WTC11 (cell line): ENCODE measurements around the gene EFHD2. TPM values are rescaled to one million over a fixed set of nuclear protein-coding genes. Genes with fewer than 3 reads are reported as not detected.

ENCODE experiments used
- ATAC-seq: fragments of 200-7000 bp; cut with Tn5 transposase; 2 replicates; pipeline ENCODE4 v1.10.0; 2021; ENCODE audit warnings: mild to moderate bottlenecking, moderate library complexity
- CTCF ChIA-PET: fragments of 300-600 bp; sonication (Branson Sonifier 250); formaldehyde crosslinking; loops from one replicate; lab custom pipeline; 2021; ENCODE audit warnings: antibody characterized with exemption; lab: Charles Lee
- POLR2A ChIA-PET: fragments of 350-600 bp; sonication (Branson Sonifier 250); formaldehyde crosslinking; loops from one replicate; lab custom pipeline; 2021; ENCODE audit warnings: antibody characterized with exemption; lab: Charles Lee
- DNase-seq: peaks from one replicate; pipeline ENCODE4 v3.0.0; 2021; ENCODE audit warnings: low spot score
- H3K27ac Mint-ChIP-seq: 2 replicates; pipeline ENCODE4 v1.8.0; 2021; ENCODE audit warnings: mixed read lengths
- H3K27me3 Mint-ChIP-seq: 2 replicates; pipeline ENCODE4 v1.8.0; 2021; ENCODE audit warnings: low read depth, mild to moderate bottlenecking, moderate library complexity, mixed read lengths
- H3K36me3 Mint-ChIP-seq: 2 replicates; pipeline ENCODE4 v1.8.0; 2021; ENCODE audit warnings: mixed read lengths
- H3K4me1 Mint-ChIP-seq: 2 replicates; pipeline ENCODE4 v1.8.0; 2022; ENCODE audit warnings: mixed read lengths
- H3K4me3 Mint-ChIP-seq: 2 replicates; pipeline ENCODE4 v1.8.0; 2021; ENCODE audit warnings: mild to moderate bottlenecking, moderate library complexity, mixed read lengths
- H3K9me3 Mint-ChIP-seq: 2 replicates; pipeline ENCODE4 v1.8.0; 2021; ENCODE audit warnings: mixed read lengths
- ATF1 ChIP-seq: sonication (generic); formaldehyde crosslinking; IDR thresholded peaks from 2 replicates; pipeline ENCODE4 v1.8.1; 2023; ENCODE audit warnings: mild to moderate bottlenecking, moderate library complexity, missing genetic modification reagents
- CBFB ChIP-seq: sonication (generic); formaldehyde crosslinking; IDR thresholded peaks from 2 replicates; pipeline ENCODE4 v1.8.1; 2022; ENCODE audit warnings: mild to moderate bottlenecking, low read depth, missing genetic modification reagents
- EMX1 ChIP-seq: fragments of 250-450 bp; sonication (Bioruptor Pico); IDR thresholded peaks from 2 replicates; pipeline ENCODE4 v1.8.0; 2021; ENCODE audit warnings: mild to moderate bottlenecking
- JAZF1 ChIP-seq: fragments of 250-450 bp; sonication (Bioruptor Pico); IDR thresholded peaks from 2 replicates; pipeline ENCODE4 v1.9.0; 2021; ENCODE audit warnings: moderate library complexity, mild to moderate bottlenecking, inconsistent platforms
- JUN ChIP-seq: sonication (generic); formaldehyde crosslinking; IDR thresholded peaks from 2 replicates; pipeline ENCODE4 v1.8.0; 2023; ENCODE audit warnings: mild to moderate bottlenecking, missing genetic modification reagents
- KAT7 ChIP-seq: sonication (generic); formaldehyde crosslinking; IDR thresholded peaks from 2 replicates; pipeline ENCODE4 v1.8.1; 2023; ENCODE audit warnings: missing genetic modification reagents, mild to moderate bottlenecking, borderline replicate concordance
- MYBL2 ChIP-seq: sonication (generic); formaldehyde crosslinking; IDR thresholded peaks from 2 replicates; pipeline ENCODE4 v1.8.1; 2023; ENCODE audit warnings: mild to moderate bottlenecking, moderate library complexity, missing genetic modification reagents
- NR2C2 ChIP-seq: sonication (generic); formaldehyde crosslinking; IDR thresholded peaks from 2 replicates; pipeline ENCODE4 v1.8.0; 2022; ENCODE audit warnings: mild to moderate bottlenecking, missing genetic modification reagents
- OVOL2 ChIP-seq: fragments of 250-450 bp; sonication (Bioruptor Pico); IDR thresholded peaks from 2 replicates; pipeline ENCODE4 v1.9.0; 2021; ENCODE audit warnings: mild to moderate bottlenecking, borderline replicate concordance
- TEAD1 ChIP-seq: sonication (generic); formaldehyde crosslinking; IDR thresholded peaks from 2 replicates; pipeline ENCODE4 v1.8.0; 2022; ENCODE audit warnings: mild to moderate bottlenecking, missing genetic modification reagents
- ZNF219 ChIP-seq: sonication (generic); formaldehyde crosslinking; IDR thresholded peaks from 2 replicates; pipeline ENCODE4 v1.8.0; 2023; ENCODE audit warnings: missing genetic modification reagents, mild to moderate bottlenecking, borderline replicate concordance
- ZNF416 ChIP-seq: fragments of 250-450 bp; sonication (Bioruptor Pico); IDR thresholded peaks from 2 replicates; pipeline ENCODE4 v1.9.0; 2021; ENCODE audit warnings: mild to moderate bottlenecking, inconsistent platforms
- total RNA-seq: library from RNA; stranded (reverse); gene quantifications from 3 replicates; pipeline ENCODE4 v1.2.3, GENCODE V29; 2021
- TF ChIP-seq, protein P1 (sequence below): sonication (generic); formaldehyde crosslinking; IDR thresholded peaks from 2 replicates; pipeline ENCODE4 v1.8.1; 2022; ENCODE audit warnings: low read depth, missing genetic modification reagents, borderline replicate concordance
- TF ChIP-seq, protein P2 (sequence below): sonication (generic); formaldehyde crosslinking; IDR thresholded peaks from 2 replicates; pipeline ENCODE4 v1.8.1; 2023; ENCODE audit warnings: mild to moderate bottlenecking, missing genetic modification reagents, borderline replicate concordance
- TF ChIP-seq, protein P3 (sequence below): sonication (generic); formaldehyde crosslinking; IDR thresholded peaks from 2 replicates; pipeline ENCODE4 v1.8.1; 2023; ENCODE audit warnings: mild to moderate bottlenecking, missing genetic modification reagents, moderate library complexity
- TF ChIP-seq, protein P4 (sequence below): sonication (generic); formaldehyde crosslinking; IDR thresholded peaks from 2 replicates; pipeline ENCODE4 v1.8.1; 2022; ENCODE audit warnings: missing genetic modification reagents, borderline replicate concordance
- TF ChIP-seq, protein P5 (sequence below): sonication (generic); formaldehyde crosslinking; conservative IDR thresholded peaks from 2 replicates; pipeline ENCODE4 v1.8.1; 2022; ENCODE audit warnings: mild to moderate bottlenecking, missing genetic modification reagents
- TF ChIP-seq, protein P6 (sequence below): sonication (generic); formaldehyde crosslinking; IDR thresholded peaks from 2 replicates; pipeline ENCODE4 v1.8.0; 2022; ENCODE audit warnings: missing genetic modification reagents

EFHD2 gene
- total RNA-seq, 1 experiment from 2014 or later: 23.8 TPM

DNA sequence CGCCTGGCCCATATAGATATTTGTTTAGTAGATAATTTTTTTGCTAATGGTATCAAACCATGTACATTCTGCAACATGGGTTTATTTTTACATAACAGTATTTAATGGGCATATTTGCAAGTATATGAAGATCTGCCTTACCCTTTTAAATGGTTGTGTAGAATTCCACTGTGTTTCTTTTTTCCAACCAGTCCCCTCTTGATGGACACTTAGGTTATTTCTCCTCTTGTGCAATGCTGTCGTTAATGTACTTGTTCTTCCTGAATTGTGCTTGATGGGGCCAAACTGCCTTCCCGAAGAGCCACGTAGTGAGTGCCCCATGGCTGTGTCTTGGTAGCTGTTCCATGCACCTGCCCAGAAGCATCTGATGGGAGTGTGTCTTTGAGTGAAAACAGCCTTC, 39.4 kb upstream of the EFHD2 start (continued):
- TF ChIP-seq, protein P1, sequence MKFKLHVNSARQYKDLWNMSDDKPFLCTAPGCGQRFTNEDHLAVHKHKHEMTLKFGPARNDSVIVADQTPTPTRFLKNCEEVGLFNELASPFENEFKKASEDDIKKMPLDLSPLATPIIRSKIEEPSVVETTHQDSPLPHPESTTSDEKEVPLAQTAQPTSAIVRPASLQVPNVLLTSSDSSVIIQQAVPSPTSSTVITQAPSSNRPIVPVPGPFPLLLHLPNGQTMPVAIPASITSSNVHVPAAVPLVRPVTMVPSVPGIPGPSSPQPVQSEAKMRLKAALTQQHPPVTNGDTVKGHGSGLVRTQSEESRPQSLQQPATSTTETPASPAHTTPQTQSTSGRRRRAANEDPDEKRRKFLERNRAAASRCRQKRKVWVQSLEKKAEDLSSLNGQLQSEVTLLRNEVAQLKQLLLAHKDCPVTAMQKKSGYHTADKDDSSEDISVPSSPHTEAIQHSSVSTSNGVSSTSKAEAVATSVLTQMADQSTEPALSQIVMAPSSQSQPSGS (CRISPR knock-in tag): no peak
- TF ChIP-seq TEAD1 (CRISPR knock-in tag): no peak
- no peak for TF ChIP-seq OVOL2
- TF ChIP-seq, protein P2, sequence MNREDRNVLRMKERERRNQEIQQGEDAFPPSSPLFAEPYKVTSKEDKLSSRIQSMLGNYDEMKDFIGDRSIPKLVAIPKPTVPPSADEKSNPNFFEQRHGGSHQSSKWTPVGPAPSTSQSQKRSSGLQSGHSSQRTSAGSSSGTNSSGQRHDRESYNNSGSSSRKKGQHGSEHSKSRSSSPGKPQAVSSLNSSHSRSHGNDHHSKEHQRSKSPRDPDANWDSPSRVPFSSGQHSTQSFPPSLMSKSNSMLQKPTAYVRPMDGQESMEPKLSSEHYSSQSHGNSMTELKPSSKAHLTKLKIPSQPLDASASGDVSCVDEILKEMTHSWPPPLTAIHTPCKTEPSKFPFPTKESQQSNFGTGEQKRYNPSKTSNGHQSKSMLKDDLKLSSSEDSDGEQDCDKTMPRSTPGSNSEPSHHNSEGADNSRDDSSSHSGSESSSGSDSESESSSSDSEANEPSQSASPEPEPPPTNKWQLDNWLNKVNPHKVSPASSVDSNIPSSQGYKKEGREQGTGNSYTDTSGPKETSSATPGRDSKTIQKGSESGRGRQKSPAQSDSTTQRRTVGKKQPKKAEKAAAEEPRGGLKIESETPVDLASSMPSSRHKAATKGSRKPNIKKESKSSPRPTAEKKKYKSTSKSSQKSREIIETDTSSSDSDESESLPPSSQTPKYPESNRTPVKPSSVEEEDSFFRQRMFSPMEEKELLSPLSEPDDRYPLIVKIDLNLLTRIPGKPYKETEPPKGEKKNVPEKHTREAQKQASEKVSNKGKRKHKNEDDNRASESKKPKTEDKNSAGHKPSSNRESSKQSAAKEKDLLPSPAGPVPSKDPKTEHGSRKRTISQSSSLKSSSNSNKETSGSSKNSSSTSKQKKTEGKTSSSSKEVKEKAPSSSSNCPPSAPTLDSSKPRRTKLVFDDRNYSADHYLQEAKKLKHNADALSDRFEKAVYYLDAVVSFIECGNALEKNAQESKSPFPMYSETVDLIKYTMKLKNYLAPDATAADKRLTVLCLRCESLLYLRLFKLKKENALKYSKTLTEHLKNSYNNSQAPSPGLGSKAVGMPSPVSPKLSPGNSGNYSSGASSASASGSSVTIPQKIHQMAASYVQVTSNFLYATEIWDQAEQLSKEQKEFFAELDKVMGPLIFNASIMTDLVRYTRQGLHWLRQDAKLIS (CRISPR knock-in tag): no peak

DNA sequence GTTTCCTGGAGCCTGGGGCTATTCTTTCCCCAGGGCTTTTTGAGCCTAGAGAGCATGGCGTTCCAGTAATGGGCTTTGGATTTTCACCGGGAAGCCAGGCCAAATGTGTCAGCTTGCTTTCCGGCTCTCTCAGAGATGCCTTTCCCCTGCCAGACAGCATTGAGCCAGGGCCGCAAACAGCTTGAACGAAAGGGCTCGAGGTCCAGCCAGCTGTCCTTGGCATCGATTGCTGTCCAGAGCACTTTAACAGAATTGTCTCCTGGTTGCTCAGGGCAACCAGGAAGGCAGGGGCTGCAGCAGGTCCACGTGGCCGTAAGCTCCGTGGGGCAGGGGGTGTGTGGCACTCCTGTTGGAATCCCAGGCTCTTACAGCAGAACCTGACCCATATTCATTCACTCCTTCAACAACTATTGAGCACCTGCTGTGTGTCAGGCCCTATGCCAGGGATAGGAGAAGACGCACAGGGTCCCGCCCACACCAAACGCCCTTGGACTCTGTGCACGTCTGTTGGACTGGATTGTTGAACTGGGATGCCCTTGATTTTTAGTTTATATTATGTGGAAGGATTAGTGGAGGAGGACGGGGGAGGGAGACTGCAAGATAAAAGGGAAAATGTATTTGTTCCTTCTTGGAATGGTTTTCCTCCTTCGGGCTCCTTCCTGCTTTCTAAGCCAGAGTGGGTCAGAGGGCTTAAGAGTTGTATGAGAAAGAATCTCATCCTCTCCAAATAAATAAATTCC, 38.7 kb upstream of the EFHD2 start:
- TF ChIP-seq JUN (CRISPR knock-in tag): no peak
- no peak for TF ChIP-seq NR2C2 (CRISPR knock-in tag)
- TF ChIP-seq, protein P3, sequence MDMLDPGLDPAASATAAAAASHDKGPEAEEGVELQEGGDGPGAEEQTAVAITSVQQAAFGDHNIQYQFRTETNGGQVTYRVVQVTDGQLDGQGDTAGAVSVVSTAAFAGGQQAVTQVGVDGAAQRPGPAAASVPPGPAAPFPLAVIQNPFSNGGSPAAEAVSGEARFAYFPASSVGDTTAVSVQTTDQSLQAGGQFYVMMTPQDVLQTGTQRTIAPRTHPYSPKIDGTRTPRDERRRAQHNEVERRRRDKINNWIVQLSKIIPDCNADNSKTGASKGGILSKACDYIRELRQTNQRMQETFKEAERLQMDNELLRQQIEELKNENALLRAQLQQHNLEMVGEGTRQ: no peak
- TF ChIP-seq JAZF1 (CRISPR knock-in tag): no peak
- no peak for TF ChIP-seq EMX1 (CRISPR knock-in tag)
- TF ChIP-seq, protein P4, sequence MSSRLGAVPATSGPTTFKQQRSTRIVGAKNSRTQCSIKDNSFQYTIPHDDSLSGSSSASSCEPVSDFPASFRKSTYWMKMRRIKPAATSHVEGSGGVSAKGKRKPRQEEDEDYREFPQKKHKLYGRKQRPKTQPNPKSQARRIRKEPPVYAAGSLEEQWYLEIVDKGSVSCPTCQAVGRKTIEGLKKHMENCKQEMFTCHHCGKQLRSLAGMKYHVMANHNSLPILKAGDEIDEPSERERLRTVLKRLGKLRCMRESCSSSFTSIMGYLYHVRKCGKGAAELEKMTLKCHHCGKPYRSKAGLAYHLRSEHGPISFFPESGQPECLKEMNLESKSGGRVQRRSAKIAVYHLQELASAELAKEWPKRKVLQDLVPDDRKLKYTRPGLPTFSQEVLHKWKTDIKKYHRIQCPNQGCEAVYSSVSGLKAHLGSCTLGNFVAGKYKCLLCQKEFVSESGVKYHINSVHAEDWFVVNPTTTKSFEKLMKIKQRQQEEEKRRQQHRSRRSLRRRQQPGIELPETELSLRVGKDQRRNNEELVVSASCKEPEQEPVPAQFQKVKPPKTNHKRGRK (CRISPR knock-in tag): no peak
- TF ChIP-seq ZNF219 (CRISPR knock-in tag): no peak
- no peak for TF ChIP-seq ATF1 (CRISPR knock-in tag)
- TF ChIP-seq, protein P5, sequence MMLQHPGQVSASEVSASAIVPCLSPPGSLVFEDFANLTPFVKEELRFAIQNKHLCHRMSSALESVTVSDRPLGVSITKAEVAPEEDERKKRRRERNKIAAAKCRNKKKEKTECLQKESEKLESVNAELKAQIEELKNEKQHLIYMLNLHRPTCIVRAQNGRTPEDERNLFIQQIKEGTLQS (CRISPR knock-in tag): no peak
- no peak for TF ChIP-seq CBFB (CRISPR knock-in tag)
- TF ChIP-seq KAT7 (CRISPR knock-in tag): no peak
- TF ChIP-seq MYBL2: no peak
- no peak for TF ChIP-seq ZNF416
- TF ChIP-seq, protein P6, sequence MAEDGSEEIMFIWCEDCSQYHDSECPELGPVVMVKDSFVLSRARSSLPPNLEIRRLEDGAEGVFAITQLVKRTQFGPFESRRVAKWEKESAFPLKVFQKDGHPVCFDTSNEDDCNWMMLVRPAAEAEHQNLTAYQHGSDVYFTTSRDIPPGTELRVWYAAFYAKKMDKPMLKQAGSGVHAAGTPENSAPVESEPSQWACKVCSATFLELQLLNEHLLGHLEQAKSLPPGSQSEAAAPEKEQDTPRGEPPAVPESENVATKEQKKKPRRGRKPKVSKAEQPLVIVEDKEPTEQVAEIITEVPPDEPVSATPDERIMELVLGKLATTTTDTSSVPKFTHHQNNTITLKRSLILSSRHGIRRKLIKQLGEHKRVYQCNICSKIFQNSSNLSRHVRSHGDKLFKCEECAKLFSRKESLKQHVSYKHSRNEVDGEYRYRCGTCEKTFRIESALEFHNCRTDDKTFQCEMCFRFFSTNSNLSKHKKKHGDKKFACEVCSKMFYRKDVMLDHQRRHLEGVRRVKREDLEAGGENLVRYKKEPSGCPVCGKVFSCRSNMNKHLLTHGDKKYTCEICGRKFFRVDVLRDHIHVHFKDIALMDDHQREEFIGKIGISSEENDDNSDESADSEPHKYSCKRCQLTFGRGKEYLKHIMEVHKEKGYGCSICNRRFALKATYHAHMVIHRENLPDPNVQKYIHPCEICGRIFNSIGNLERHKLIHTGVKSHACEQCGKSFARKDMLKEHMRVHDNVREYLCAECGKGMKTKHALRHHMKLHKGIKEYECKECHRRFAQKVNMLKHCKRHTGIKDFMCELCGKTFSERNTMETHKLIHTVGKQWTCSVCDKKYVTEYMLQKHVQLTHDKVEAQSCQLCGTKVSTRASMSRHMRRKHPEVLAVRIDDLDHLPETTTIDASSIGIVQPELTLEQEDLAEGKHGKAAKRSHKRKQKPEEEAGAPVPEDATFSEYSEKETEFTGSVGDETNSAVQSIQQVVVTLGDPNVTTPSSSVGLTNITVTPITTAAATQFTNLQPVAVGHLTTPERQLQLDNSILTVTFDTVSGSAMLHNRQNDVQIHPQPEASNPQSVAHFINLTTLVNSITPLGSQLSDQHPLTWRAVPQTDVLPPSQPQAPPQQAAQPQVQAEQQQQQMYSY: no peak
- POLR2A ChIA-PET: no interaction called here
- no peak for DNase-seq
- H3K27ac Mint-ChIP-seq: no peak overlapping the region
- H3K4me1 Mint-ChIP-seq: no peaks in the 10 kb centered on the region
- no peaks in the 10 kb centered on the region for H3K36me3 Mint-ChIP-seq
- CTCF ChIA-PET: interaction anchor here (1.0 kb wide), 1 partner anchor 587 kb away, joined by 3 read pairs; no protein-coding TSS in a partner anchor
- no peaks in the 10 kb centered on the region for H3K9me3 Mint-ChIP-seq
- ATAC-seq: no peak
- H3K27me3 Mint-ChIP-seq: no peaks in the 10 kb centered on the region
- H3K4me3 Mint-ChIP-seq: no peak overlapping the region
